Hepatocyte (in vitro differentiated cells): Measurements from ENCODE around the gene CARMIL1.

Experiments
- EZH2 ChIP-seq: fragments of 200-600 bp; sonication (generic); IDR thresholded peaks from 2 replicates; pipeline ENCODE4 v1.6.1; 2016; ENCODE audit warnings: antibody characterized with exemption, mild to moderate bottlenecking, borderline replicate concordance
- TF ChIP-seq, protein P1 (sequence below): fragments of 200-600 bp; sonication (generic); IDR thresholded peaks from 2 replicates; pipeline ENCODE4 v1.5.1; 2016; ENCODE audit warnings: antibody characterized with exemption, mild to moderate bottlenecking; ENCODE audit not compliant: poor library complexity

DNA sequence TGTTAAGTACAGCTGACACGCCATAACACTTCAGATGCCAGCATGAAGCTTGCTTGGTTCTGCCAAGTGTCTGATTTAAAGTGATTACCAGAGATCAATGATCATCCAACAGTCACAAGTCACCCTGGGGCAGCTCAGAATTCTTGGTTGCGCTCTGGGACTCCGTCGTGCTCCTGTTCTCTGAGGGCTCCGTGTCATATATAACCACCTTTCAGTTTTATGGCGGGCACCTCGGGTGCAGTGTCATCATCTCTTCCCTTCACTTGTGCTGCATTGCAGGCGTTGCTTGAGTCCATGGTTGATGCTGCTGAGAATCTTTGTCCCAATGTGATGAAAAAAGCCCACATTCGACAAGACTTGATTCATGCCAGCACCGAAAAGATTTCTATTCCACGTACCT, 271.5 kb downstream of the CARMIL1 start:
- no peak for TF ChIP-seq EZH2
- TF ChIP-seq, protein P1, sequence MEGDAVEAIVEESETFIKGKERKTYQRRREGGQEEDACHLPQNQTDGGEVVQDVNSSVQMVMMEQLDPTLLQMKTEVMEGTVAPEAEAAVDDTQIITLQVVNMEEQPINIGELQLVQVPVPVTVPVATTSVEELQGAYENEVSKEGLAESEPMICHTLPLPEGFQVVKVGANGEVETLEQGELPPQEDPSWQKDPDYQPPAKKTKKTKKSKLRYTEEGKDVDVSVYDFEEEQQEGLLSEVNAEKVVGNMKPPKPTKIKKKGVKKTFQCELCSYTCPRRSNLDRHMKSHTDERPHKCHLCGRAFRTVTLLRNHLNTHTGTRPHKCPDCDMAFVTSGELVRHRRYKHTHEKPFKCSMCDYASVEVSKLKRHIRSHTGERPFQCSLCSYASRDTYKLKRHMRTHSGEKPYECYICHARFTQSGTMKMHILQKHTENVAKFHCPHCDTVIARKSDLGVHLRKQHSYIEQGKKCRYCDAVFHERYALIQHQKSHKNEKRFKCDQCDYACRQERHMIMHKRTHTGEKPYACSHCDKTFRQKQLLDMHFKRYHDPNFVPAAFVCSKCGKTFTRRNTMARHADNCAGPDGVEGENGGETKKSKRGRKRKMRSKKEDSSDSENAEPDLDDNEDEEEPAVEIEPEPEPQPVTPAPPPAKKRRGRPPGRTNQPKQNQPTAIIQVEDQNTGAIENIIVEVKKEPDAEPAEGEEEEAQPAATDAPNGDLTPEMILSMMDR: no peak
